Measurements from ENCODE around the gene KDELR3. TPM values are rescaled to one million over a fixed set of nuclear protein-coding genes. Genes with fewer than 3 reads are reported as not detected.

The KDELR3 gene
- 0.06 TPM for total RNA-seq (2013)
- polyA plus RNA-seq (not detected), polyA minus RNA-seq (not detected in 2 replicates), total RNA-seq (0 to 0.90 (median 0) reads per million in 11 experiments)

GRCh38 chr22:38467904-38468442 lies at the start of gene KDELR3:
Gene KDELR3 (plus strand): TSS chr22:38468096. CDS start chr22:38468234, 138 bp downstream.
- Mint-ChIP-seq H3K4me1 (peaks cover 14% of the 10 kb centered on the region), H3K4me3 (peak within 1 kb of the TSS; percentile 73 to 87), H3K36me3 (peaks cover 0 to 8% of the 10 kb centered on the region in 2 donors), H3K27ac (peak within 1 kb of the TSS in 2 of 7 donors; percentile 50 to 66), H3K27me3 (ENCODE audit: low read depth in 3 of 3) (peaks cover 63 to 74% (median 67%) of the 10 kb centered on the region in 3 donors), H3K9me3 (peaks cover 0 to 26% (median 6%) of the 10 kb centered on the region in 7 donors)
- Histone ChIP-seq H2AFZ (ENCODE audit: insufficient read depth, low read depth, low read length, poor library complexity, severe bottlenecking) (peak within 1 kb of the TSS; percentile 62), H3K27ac (ENCODE audit: low read depth in 1 of 2, low read length in 2 of 2) (no peak within 1 kb of the TSS), H3K4me2 (replicated peaks; ENCODE audit: extremely low read depth, low read length, poor library complexity, severe bottlenecking) (peak within 1 kb of the TSS; percentile 66), H3K36me3 (replicated peaks in 1 of 2; ENCODE audit: control insufficient read depth in 1 of 2, insufficient read depth in 2 of 2, low read length in 2 of 2) (no peaks in the 10 kb centered on the region), H3K4me1 (ENCODE audit: control insufficient read depth in 1 of 2, insufficient read depth in 2 of 2, low read length in 2 of 2) (peaks cover 7 to 12% of the 10 kb centered on the region in 2 donors), H4K20me1 (ENCODE audit: insufficient read depth, low read length) (no peaks in the 10 kb centered on the region), H3K4me3 (replicated peaks in 1 of 3; ENCODE audit: low read depth in 2 of 3, low read length in 3 of 3) (peak within 1 kb of the TSS in 1 of 3 experiments; percentile 58), H3K79me2 (ENCODE audit: insufficient read depth, low read length) (no peaks in the 10 kb centered on the region), H3K27me3 (ENCODE audit: control insufficient read depth in 2 of 2, insufficient read depth in 2 of 2, low read length in 2 of 2) (peaks cover 27 to 60% of the 10 kb centered on the region in 2 donors), H3K9ac (ENCODE audit: insufficient read depth, low read length, poor library complexity, severe bottlenecking) (peak within 1 kb of the TSS; percentile 42), H3K9me3 (replicated peaks in 1 of 2; ENCODE audit: control insufficient read depth in 1 of 2, insufficient read depth in 1 of 2, low read length in 2 of 2) (peaks cover 0 to 16% of the 10 kb centered on the region in 2 donors)
- intact Hi-C loops (cut with micrococcal nuclease): no loop called here
- no peak for TF ChIP-seq CTCF (IDR thresholded peaks at IDR 0.05)
- under 1% methylated on average over 49 of the region's 53 CpGs for WGBS (ENCODE audit: insufficient coverage)
- peak; percentile 6 to 41 (median 13) for DNase-seq

DNA sequence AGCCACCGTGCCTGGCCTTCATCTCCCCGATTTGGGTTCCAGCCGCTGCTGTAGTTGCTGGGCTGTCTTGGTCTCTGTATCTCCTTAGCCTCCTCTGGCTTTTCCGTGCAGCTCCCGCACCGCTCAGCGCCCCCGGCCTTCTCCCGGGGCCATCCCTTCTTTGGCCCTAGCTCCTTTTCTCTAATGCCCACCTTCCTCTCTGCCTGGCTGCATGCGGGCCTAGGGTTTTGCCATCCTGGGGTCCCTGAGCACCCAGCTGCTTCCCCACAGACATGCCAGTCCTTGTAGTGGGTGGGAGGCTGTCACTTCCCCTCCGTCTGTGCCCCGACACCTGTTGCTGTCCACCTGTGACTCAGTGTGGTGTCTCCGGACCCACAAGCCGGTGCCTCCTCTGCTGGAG lies 49.3 kb upstream of the KDELR3 start:
- no peaks in the 10 kb centered on the region for H3K36me3 ChIP-seq (replicated peaks in 1 of 2; ENCODE audit: control insufficient read depth in 1 of 2, insufficient read depth in 2 of 2, low read length in 2 of 2)
- no peaks in the 10 kb centered on the region for H3K27me3 ChIP-seq (ENCODE audit: control insufficient read depth in 2 of 2, insufficient read depth in 2 of 2, low read length in 2 of 2)
- Mint-ChIP-seq H3K4me3 (no peak overlapping the region), H3K4me1 (peaks cover 11% of the 10 kb centered on the region), H3K9me3 (no peaks in the 10 kb centered on the region), H3K27me3 (ENCODE audit: low read depth in 3 of 3) (peaks cover 2 to 3% (median 3%) of the 10 kb centered on the region in 3 donors), H3K27ac (no peak overlapping the region), H3K36me3 (no peaks in the 10 kb centered on the region)
- no peak overlapping the region for H3K27ac ChIP-seq (ENCODE audit: low read depth in 1 of 2, low read length in 2 of 2)
- intact Hi-C loops (cut with micrococcal nuclease): loop anchor here in 1 of 2 donors (10.0 kb wide), 1 partner anchor 156 kb away; the partner anchor contains the start of gene DMC1
- no peak overlapping the region for H3K4me3 ChIP-seq (replicated peaks in 1 of 3; ENCODE audit: low read depth in 2 of 3, low read length in 3 of 3)
- no peak overlapping the region for H2AFZ ChIP-seq (ENCODE audit: insufficient read depth, low read depth, low read length, poor library complexity, severe bottlenecking)
- no peak for TF ChIP-seq CTCF (IDR thresholded peaks at IDR 0.05)
- DNase-seq: no peak
- no peaks in the 10 kb centered on the region for H3K79me2 ChIP-seq (ENCODE audit: insufficient read depth, low read length)
- H3K4me2 ChIP-seq (replicated peaks; ENCODE audit: extremely low read depth, low read length, poor library complexity, severe bottlenecking): no peak overlapping the region
- H4K20me1 ChIP-seq (ENCODE audit: insufficient read depth, low read length): no peaks in the 10 kb centered on the region
- WGBS (ENCODE audit: insufficient coverage): 95% methylated on average over 8 of the region's 14 CpGs
- no peak overlapping the region for H3K9ac ChIP-seq (ENCODE audit: insufficient read depth, low read length, poor library complexity, severe bottlenecking)
- H3K9me3 ChIP-seq (replicated peaks in 1 of 2; ENCODE audit: control insufficient read depth in 1 of 2, insufficient read depth in 1 of 2, low read length in 2 of 2): no peaks in the 10 kb centered on the region
- H3K4me1 ChIP-seq (ENCODE audit: control insufficient read depth in 1 of 2, insufficient read depth in 2 of 2, low read length in 2 of 2): peaks cover 12 to 14% of the 10 kb centered on the region in 2 donors
